ENCODE measurements around the gene YDJC.
A peak's percentile ranks its signal among the peaks of the same experiment; 100 is the strongest.
"Not testable (repeated sequence)": the region's sequence is repeated elsewhere in the genome, so short reads cannot be mapped to it uniquely, and the experiment has no call there.

Gene YDJC

DNA sequence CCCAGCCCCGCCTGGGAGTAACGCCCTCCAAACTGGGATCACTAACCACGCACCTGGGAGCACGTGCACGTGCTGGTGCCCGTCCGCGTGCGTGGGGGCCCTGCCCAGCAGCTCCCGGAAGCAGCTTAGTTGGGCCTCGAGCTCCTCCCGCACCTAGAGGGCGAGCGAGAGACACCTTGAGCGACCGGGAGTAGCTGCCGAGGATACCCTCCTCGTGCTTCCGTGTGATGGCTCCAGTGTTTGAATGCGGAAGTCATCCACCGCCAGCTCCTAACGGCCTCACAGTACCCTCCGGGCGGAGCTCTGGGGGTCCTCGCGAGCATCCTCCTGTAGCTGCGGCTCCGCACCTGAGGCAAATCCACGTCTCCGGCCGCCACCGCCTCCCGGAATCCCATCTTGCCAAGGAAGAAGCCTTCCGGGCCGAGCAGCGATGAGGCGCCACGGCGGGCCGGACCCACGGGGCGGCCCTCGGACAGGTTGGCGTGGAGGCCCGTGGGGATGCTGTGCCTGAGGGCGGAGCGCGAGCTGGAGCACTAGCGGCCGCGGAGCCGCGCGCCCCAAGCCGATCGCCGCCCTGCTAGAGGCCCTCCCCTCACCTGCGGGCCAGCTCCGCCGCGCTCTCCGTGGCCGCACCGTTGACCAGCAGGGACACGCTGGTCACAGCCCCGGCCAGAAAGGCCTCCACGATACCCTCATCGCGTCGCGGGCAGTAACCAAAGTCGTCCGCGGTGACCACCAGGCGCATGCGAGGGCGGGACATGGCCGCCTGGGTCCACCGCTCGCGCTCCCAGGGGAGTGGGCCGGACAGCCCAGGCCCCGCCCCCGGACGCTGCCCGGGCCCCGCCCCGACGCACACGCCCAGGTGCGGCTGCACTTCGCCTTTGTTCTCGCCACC is at the start of gene YDJC:
TSS of gene YDJC (minus strand) at position 768 of the 895 bp plus-strand sequence. CDS start at position 760, 8 bp downstream.
- Histone ChIP-seq H3K9me3 (ENCODE audit: insufficient read depth, low read length, severe bottlenecking) (no peaks in the 10 kb centered on the region), H3K79me2 (ENCODE audit: insufficient read depth, low read length) (peaks cover 51% of the 10 kb centered on the region), H3K27ac (ENCODE audit: low read length) (peak within 1 kb of the TSS; percentile 90), H3K27me3 (ENCODE audit: insufficient read depth, low read length, poor library complexity) (no peaks in the 10 kb centered on the region), H2AFZ (ENCODE audit: low read depth, low read length) (peak within 1 kb of the TSS; percentile 70), H3K4me1 (ENCODE audit: insufficient read depth, low read length) (peaks cover 61% of the 10 kb centered on the region), H3K9ac (ENCODE audit: low read depth, low read length) (peak within 1 kb of the TSS; percentile 89), H4K20me1 (ENCODE audit: insufficient read depth, low read length) (peaks cover 41% of the 10 kb centered on the region), H3K36me3 (ENCODE audit: insufficient read depth, low read length) (peaks cover 41% of the 10 kb centered on the region), H3K4me3 (ENCODE audit: low read depth in 1 of 2, low read length in 2 of 2) (peak within 1 kb of the TSS; percentile 66 to 87; a peak in 3 of 4 replicates), H3K4me2 (ENCODE audit: insufficient read depth, low read length) (peak within 1 kb of the TSS; percentile 92)
- DNase-seq: peak; percentile 94
- TF ChIP-seq EZH2 (IDR thresholded peaks at IDR 0.05; ENCODE audit: borderline replicate concordance, low read depth, low read length, severe bottlenecking) (no peak), CTCF (IDR thresholded peaks at IDR 0.05; ENCODE audit: borderline replicate concordance, extremely low read depth, low read length, poor library complexity, severe bottlenecking) (peak; percentile 87)
- ATAC-seq (ENCODE audit: insufficient read depth, low read depth): peak; percentile 61

DNA sequence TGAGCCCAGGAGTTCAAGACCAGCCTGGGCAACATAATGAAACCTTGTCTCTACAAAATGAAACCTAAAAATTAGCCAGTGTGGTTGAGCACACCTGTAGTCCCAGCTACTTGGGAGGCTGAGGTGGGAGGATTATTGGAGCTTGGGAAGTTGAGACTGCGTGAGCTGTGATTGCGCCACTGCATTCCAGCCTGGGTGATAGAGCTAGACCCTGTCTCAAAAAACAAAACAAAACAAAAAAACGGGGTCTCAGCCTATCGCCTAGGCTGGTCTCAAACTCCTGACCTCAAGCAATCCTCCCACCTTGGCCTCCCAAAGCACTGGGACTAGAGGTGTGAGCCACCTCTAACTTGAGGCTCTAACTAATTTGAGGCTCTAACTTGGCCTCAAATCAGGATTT is 49.6 kb upstream of the YDJC start:
- peaks cover 3% of the 10 kb centered on the region; the same call in 1 of the 2 replicates for H4K20me1 ChIP-seq (ENCODE audit: insufficient read depth, low read length)
- no peaks in the 10 kb centered on the region for H3K27me3 ChIP-seq (ENCODE audit: insufficient read depth, low read length, poor library complexity)
- ATAC-seq (ENCODE audit: insufficient read depth, low read depth): no peak
- H3K4me2 ChIP-seq (ENCODE audit: insufficient read depth, low read length): no peak overlapping the region
- no peaks in the 10 kb centered on the region for H3K4me1 ChIP-seq (ENCODE audit: insufficient read depth, low read length)
- H2AFZ ChIP-seq (ENCODE audit: low read depth, low read length): no peak overlapping the region
- no peak for TF ChIP-seq CTCF (IDR thresholded peaks at IDR 0.05; ENCODE audit: borderline replicate concordance, extremely low read depth, low read length, poor library complexity, severe bottlenecking)
- no peak for TF ChIP-seq EZH2 (IDR thresholded peaks at IDR 0.05; ENCODE audit: borderline replicate concordance, low read depth, low read length, severe bottlenecking)
- no peaks in the 10 kb centered on the region for H3K9me3 ChIP-seq (ENCODE audit: insufficient read depth, low read length, severe bottlenecking)
- H3K27ac ChIP-seq (ENCODE audit: low read length): no peak overlapping the region
- H3K36me3 ChIP-seq (ENCODE audit: insufficient read depth, low read length): peaks cover 55% of the 10 kb centered on the region
- no peak overlapping the region for H3K4me3 ChIP-seq (ENCODE audit: low read depth in 1 of 2, low read length in 2 of 2)
- H3K79me2 ChIP-seq (ENCODE audit: insufficient read depth, low read length): no peaks in the 10 kb centered on the region
- no peak for DNase-seq
- no peak overlapping the region for H3K9ac ChIP-seq (ENCODE audit: low read depth, low read length)

GRCh38 chr22:21678842-21679241 is 49.0 kb upstream of the YDJC start:
- not testable (repeated sequence) for ATAC-seq (ENCODE audit: insufficient read depth, low read depth); DNase-seq; H3K27me3 ChIP-seq (ENCODE audit: insufficient read depth, low read length, poor library complexity); H3K79me2 ChIP-seq (ENCODE audit: insufficient read depth, low read length); H3K27ac ChIP-seq (ENCODE audit: low read length); H3K4me2 ChIP-seq (ENCODE audit: insufficient read depth, low read length); H3K9ac ChIP-seq (ENCODE audit: low read depth, low read length); H3K4me3 ChIP-seq (ENCODE audit: low read depth in 1 of 2, low read length in 2 of 2); H4K20me1 ChIP-seq (ENCODE audit: insufficient read depth, low read length); H3K9me3 ChIP-seq (ENCODE audit: insufficient read depth, low read length, severe bottlenecking); H2AFZ ChIP-seq (ENCODE audit: low read depth, low read length); H3K4me1 ChIP-seq (ENCODE audit: insufficient read depth, low read length)
- H3K36me3 ChIP-seq (ENCODE audit: insufficient read depth, low read length): peaks cover 60% of the 10 kb centered on the region
